GM20000 (cell line): ENCODE results near the gene POLRMT.
A peak's percentile ranks its signal among the peaks of the same experiment; 100 is the strongest.
"Not testable (repeated sequence)": the region's sequence is repeated elsewhere in the genome, so short reads cannot be mapped to it uniquely, and the experiment has no call there.

Experiments used
- DNase-seq: peaks from one replicate; pipeline ENCODE4 v3.0.0; 2012; ENCODE audit warnings: low spot score
- TF ChIP-seq, protein P1 (sequence below): IDR thresholded peaks from 2 replicates; pipeline ENCODE4 v1.5.1; 2012; ENCODE audit warnings: mild to moderate bottlenecking, control low read depth; ENCODE audit errors: extremely low read depth, missing control alignments

POLRMT gene

DNA sequence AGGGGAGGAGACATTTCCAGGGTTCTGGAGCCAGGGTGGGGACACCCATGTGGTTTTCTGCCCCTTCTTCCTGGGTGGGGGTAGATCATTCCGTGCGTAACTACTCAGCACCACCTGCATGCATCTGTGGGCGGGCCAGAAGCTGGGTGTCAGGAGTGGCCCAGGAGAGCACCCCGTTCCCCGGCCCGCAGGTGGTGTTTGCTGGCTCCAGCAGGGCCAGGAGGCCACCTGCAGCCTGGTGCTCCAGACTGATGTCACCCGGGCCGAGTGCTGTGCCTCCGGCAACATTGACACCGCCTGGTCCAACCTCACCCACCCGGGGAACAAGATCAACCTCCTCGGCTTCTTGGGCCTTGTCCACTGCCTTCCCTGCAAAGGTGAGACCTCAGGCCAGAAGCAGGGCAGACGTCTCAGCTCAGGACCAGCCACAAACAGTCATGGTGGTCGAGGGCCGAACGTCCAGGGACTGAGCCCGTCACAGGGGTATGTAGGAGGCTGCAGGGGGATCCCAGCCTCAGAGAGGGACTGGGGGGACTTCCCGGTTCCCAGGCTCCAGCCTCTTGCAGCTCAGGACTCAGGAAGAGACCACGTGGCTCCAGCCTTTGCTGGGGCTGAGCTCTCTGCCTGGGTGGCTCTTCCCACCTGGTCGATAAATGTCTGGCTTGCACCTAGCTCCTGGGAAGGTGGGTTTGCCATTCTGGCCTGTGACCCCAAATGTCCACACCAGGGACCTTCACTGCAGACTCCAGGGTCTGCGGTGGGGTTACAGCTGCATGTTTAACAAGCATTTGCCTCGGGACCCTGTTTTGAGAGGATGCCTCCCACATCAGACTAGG is 44.5 kb upstream of the POLRMT start:
- TF ChIP-seq, protein P1, sequence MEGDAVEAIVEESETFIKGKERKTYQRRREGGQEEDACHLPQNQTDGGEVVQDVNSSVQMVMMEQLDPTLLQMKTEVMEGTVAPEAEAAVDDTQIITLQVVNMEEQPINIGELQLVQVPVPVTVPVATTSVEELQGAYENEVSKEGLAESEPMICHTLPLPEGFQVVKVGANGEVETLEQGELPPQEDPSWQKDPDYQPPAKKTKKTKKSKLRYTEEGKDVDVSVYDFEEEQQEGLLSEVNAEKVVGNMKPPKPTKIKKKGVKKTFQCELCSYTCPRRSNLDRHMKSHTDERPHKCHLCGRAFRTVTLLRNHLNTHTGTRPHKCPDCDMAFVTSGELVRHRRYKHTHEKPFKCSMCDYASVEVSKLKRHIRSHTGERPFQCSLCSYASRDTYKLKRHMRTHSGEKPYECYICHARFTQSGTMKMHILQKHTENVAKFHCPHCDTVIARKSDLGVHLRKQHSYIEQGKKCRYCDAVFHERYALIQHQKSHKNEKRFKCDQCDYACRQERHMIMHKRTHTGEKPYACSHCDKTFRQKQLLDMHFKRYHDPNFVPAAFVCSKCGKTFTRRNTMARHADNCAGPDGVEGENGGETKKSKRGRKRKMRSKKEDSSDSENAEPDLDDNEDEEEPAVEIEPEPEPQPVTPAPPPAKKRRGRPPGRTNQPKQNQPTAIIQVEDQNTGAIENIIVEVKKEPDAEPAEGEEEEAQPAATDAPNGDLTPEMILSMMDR: no peak
- peak; percentile 32 for DNase-seq

DNA sequence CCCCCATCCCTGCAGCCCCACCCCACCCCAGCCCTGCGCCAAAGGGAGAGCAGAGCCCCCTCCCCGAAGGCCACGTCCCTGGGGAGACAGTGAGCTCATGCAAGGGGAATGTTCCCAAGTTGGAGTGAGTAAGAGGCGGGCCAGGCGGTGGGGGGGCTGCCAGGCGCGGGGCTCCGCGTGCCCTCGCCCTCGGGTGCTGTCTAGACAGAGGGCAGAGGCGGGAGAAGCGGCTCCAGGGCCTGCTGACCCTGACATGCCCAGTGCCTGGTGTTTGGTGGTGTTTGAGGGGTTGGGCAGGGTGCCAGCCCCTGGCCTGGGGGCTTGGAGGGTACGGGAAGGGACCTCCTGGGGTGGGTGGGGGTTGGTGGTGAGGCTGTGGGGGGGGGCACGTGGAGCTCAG is 43.9 kb upstream of the POLRMT start:
- no peak for DNase-seq
- TF ChIP-seq, protein P1: no peak

DNA sequence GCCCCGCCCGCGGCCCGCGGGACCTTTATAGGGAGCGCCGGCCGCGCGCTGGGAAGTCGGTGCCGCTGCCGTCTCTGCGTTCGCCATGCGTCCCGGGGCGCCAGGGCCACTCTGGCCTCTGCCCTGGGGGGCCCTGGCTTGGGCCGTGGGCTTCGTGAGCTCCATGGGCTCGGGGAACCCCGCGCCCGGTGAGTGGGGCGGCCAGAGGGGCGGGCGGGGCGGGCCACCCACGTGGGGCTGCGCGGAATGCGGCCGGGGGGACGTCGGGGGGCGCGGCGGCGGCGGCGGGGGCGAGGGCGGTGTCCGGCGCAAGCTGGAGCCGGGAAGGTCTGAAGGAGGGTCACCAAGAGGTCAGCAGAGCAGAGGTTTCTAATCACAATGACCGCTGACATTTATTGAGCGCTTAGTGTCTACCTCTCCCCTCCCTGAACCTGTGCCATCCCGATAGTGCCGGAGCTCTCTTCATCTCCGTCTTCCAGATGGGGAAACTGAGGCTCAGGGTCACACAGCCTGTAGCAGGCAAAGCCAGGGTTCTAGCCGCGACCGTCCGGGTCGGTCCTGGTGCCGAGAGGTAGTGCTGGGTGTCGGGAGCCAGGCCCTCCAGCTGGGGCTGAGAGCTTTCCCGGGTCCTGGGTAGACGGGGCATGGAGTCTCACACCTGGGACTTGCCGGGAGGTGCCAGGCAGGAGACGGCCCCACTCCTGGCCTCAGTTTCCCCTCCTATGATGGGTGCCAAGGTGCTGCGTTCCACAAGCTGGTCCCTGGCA is 43.2 kb upstream of the POLRMT start, which contains the start of gene FSTL3:
Gene FSTL3, plus strand, starts transcription at position 54 of the 767 bp plus-strand sequence. Its CDS starts 32 bp downstream, at position 86.
- peak; percentile 37 for DNase-seq
- TF ChIP-seq, protein P1: no peak

DNA sequence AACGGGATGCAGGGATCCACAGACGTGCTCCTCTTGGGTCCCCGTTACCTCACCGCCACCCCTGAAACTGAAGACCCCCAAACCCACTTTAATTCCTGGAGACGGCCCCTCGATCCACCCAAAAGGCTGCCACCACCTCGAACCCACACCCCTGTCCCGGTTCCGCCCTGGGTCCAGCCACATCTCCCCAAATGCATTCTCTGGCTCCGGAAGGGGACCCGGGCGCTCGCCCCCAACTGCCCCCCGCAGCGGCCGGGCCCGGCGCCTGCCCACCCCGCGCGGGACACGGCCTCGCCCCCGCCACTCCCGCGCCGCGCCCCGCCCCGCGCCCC is 42.6 kb upstream of the POLRMT start:
- TF ChIP-seq, protein P1: no peak
- no peak for DNase-seq

DNA sequence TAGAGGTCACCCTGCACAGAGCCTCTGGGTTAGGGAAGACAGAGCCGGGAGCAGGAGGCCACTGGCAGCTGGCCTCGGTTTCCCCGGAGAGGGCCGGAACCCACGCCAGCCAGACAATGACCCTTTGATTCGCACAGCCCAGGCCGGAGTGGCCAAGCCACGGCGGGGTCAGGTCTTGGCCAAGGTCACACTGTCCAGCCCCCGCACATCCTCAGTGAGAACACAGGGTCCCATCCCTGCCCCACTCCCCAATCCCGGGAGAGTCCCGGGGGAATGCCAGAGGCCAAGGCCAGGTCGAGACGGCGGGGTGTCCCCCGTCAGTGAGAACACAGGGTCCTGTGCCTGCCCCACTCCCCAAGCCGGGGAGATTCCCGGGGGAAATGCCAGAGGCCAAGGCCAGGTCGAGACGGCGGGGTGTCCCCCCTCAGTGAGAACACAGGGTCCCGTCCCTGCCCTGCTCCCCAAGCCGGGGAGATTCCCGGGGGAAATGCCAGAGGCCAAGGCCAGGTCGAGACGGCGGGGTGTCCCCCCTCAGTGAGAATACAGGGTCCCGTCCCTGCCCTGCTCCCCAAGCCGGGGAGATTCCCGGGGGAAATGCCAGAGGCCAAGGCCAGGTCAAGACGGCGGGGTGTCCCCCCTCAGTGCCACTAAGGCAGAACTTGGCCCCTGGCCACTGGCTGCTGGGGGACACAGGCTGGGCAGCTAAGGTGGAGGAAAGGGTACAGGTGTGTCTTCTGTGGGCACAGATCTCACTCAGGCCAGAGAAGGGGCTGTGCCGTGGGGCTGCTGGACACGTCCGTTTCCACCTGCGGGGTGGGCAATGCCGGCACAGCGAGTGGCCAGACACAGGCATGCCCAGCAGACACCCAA is 41.2 kb upstream of the POLRMT start:
- DNase-seq: no peak
- TF ChIP-seq, protein P1: no peak

DNA sequence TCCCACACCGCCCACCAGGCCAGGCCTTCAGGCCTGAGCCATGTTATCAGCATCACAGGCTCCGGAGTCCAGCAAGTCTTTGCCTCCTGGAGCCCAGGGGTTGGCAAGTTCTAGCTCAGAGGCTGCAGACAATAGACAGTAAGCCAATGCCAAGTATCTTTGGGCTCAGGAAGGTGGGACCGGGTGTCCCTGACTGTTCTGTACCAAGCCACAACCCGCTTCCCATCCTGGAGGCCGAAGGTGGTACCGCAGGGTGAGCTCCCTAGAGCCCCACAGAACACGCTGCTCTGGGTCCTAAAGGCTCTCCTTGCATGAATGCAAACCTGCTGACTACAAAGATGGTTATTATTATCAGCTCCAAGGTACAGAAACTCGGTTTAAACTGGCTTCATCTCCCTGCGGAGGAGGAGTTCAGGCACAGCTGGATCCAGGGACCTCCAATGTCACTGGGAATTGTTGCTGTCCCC is 37.3 kb upstream of the POLRMT start:
- DNase-seq: no peak
- TF ChIP-seq, protein P1: no peak

DNA sequence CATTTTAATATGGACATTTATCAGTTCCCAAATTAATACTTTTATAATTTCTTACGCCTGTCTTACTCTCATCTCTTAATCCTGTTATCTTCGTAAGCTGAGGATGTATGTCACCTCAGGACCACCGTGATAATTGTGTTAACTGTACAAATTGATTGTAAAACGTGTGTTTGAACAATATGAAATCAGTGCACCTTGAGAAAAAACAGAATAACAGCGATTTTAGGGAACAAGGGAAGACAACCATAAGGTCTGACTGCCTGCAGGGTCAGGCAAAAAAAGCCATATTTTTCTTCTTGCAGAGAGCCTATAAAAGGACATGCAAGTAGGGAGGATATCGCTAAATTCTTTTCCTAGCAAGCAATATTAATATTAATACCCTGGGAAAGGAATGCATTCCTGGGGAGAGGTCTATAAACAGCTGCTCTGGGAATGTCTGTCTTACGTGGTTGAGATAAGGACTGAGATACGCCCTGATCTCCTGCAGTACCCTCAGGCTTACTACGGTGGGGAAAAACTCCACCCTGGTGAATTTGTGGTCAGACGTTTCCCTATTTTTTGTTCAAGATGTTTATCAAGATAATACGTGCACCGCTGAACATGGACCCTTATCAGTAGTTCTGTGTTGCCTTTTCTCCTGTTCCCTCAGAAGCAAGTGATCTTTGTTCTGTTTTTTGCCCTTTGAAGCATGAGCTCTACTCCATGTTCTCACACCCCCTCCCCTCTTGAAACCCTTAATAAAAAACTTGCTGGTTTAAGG is 35.5 kb upstream of the POLRMT start:
- not testable (repeated sequence) for DNase-seq

DNA sequence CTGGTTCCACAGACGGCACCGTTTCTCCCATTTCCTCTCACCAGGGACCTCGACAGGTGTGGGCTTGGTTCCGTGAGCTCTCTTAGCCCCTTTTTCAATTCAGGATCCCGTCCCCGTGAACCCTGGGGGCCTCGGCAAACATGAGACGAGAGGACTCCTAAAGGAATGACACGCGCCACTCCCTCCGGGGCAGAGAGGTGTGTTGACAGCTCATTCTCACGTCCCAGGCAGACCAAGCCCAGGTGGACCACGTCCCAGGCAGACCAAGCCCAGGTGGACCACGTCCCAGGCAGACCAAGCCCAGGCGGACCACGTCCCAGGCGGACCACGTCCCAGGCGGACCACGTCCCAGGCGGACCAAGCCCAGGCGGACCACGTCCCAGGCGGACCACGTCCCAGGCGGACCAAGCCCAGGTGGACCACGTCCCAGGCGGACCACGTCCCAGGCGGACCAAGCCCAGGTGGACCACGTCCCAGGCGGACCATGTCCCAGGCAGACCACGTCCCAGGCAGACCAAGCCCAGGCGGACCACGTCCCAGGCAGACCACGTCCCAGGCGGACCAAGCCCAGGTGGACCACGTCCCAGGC is 33.7 kb upstream of the POLRMT start:
- not testable (repeated sequence) for DNase-seq
